ENCODE data around the gene HMGN2.

DNA sequence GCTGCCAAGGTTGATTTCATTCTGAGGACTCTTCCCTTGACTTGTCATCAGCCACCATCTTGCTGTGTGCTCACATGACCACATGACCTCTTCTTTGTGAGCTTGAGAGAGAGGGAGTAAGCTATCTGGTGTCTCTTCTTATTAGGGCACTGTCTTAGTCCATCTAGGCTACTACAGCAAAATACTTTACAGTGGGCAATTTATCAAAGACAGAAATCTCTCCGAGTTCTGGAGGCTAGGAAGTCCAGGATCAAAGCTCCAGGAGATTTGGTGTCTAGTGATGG lies 45.5 kb downstream of the HMGN2 start:
- TF ChIP-seq GATA2 (IDR thresholded peaks at IDR 0.05; ENCODE audit: low read depth, low read length) (no peak), GATA3 (IDR thresholded peaks at IDR 0.05; ENCODE audit: low read depth, low read length) (no peak)
